D721Med (cell line): Measurements from ENCODE around the gene STIM1.

Source experiments
- DNase-seq: peaks from one replicate; pipeline ENCODE4 v3.0.0; 2011; ENCODE audit warnings: low spot score; ENCODE audit not compliant: insufficient read length
- FAIRE-seq: peaks from 2 replicates; lab custom pipeline; 2011; peaks lifted over from hg19 to GRCh38; lab: Jason Lieb, UNC
- CTCF ChIP-seq: IDR thresholded peaks from 2 replicates; pipeline ENCODE4 v1.5.1; 2012; ENCODE audit warnings: mild to moderate bottlenecking, control low read depth; ENCODE audit not compliant: insufficient read depth; ENCODE audit errors: missing control alignments

STIM1 gene

GRCh38 chr11:3877364-3878257, 22.1 kb downstream of the STIM1 start:
- FAIRE-seq (no peak), DNase-seq (no peak)
- TF ChIP-seq CTCF, result no peak

GRCh38 chr11:3878258-3878584, 22.8 kb downstream of the STIM1 start:
- DNase-seq, result no peak
- no peak for TF ChIP-seq CTCF
- no peak for FAIRE-seq

GRCh38 chr11:3879216-3879966, 23.9 kb downstream of the STIM1 start:
- no peak for TF ChIP-seq CTCF
- DNase-seq (no peak), FAIRE-seq (no peak)

- no peak for FAIRE-seq
- no peak for TF ChIP-seq CTCF
- no peak for DNase-seq
These were observed 24.6 kb downstream of the STIM1 start for GRCh38 chr11:3879967-3880542.

GRCh38 chr11:3880724-3881123, 25.3 kb downstream of the STIM1 start:
- TF ChIP-seq CTCF, result no peak
- DNase-seq (no peak), FAIRE-seq (no peak)

- no peak for DNase-seq
- TF ChIP-seq CTCF, result no peak
- FAIRE-seq, result no peak
These were observed 27.2 kb downstream of the STIM1 start for GRCh38 chr11:3882655-3883054.
